KMS-11 (cell line): ENCODE results near the gene EEF1G.

ENCODE experiments used
- H2AFZ ChIP-seq: fragments of 200-600 bp; sonication (generic); 2 replicates; pipeline ENCODE4 v1.6.1; 2016; ENCODE audit warnings: antibody characterized with exemption, mixed run types, low read depth
- H3K27ac ChIP-seq: fragments of 200-600 bp; sonication (generic); 2 replicates; pipeline ENCODE4 v1.6.1; 2016; ENCODE audit warnings: mild to moderate bottlenecking, mixed run types
- H3K27me3 ChIP-seq: fragments of 200-600 bp; sonication (generic); 2 replicates; pipeline ENCODE4 v1.6.1; 2017; ENCODE audit warnings: mild to moderate bottlenecking, low read depth, mixed run types, moderate library complexity; ENCODE audit not compliant: insufficient read depth
- H3K36me3 ChIP-seq: fragments of 200-600 bp; sonication (generic); 2 replicates; pipeline ENCODE4 v1.6.1; 2017; ENCODE audit warnings: mild to moderate bottlenecking, mixed run types; ENCODE audit not compliant: insufficient read depth
- H3K4me1 ChIP-seq: fragments of 200-600 bp; sonication (generic); 2 replicates; pipeline ENCODE4 v1.6.1; 2016; ENCODE audit warnings: mild to moderate bottlenecking, low read depth, mixed run types; ENCODE audit not compliant: poor library complexity, severe bottlenecking
- H3K4me2 ChIP-seq: fragments of 200-600 bp; sonication (generic); 2 replicates; pipeline ENCODE4 v1.7.0; 2016; ENCODE audit warnings: mild to moderate bottlenecking, mixed run types
- H3K4me3 ChIP-seq: fragments of 200-600 bp; sonication (generic); IDR thresholded peaks from 2 replicates; pipeline ENCODE4 v1.6.1; 2017; ENCODE audit warnings: low read depth, low read length, mixed read lengths; ENCODE audit not compliant: insufficient read depth
- H3K79me2 ChIP-seq: fragments of 200-600 bp; sonication (generic); 2 replicates; pipeline ENCODE4 v1.6.1; 2016; ENCODE audit warnings: low read depth, mixed run types; ENCODE audit not compliant: insufficient read depth
- H3K9ac ChIP-seq: fragments of 200-600 bp; sonication (generic); 2 replicates; pipeline ENCODE4 v1.6.1; 2016; ENCODE audit warnings: mild to moderate bottlenecking, mixed run types
- H4K20me1 ChIP-seq: fragments of 200-600 bp; sonication (generic); 2 replicates; pipeline ENCODE4 v1.6.1; 2016; ENCODE audit warnings: mild to moderate bottlenecking, mixed run types; ENCODE audit not compliant: insufficient read depth
- CTCF ChIP-seq: fragments of 200-600 bp; sonication (generic); conservative IDR thresholded peaks from 2 replicates; pipeline ENCODE4 v1.6.1; 2017; ENCODE audit warnings: low read depth, mild to moderate bottlenecking, antibody characterized with exemption, low read length, moderate library complexity, mixed read lengths

Gene EEF1G

GRCh38 chr11:62601372-62602140 is 27.9 kb upstream of the EEF1G start, which contains the start of gene MTA2:
Gene MTA2 (minus strand): TSS chr11:62601865. CDS start chr11:62601450, 415 bp downstream.
- H2AFZ ChIP-seq: peak within 1 kb of the TSS; percentile 58
- no peaks in the 10 kb centered on the region for H3K36me3 ChIP-seq
- peak within 1 kb of the TSS; percentile 92 for H3K4me2 ChIP-seq
- TF ChIP-seq CTCF: no peak
- H3K4me3 ChIP-seq: no peak within 1 kb of the TSS
- peak within 1 kb of the TSS; percentile 88 for H3K27ac ChIP-seq
- no peaks in the 10 kb centered on the region for H3K27me3 ChIP-seq
- H3K79me2 ChIP-seq: peaks cover 44% of the 10 kb centered on the region
- H3K9ac ChIP-seq: peak within 1 kb of the TSS; percentile 96
- H4K20me1 ChIP-seq: no peaks in the 10 kb centered on the region
- H3K4me1 ChIP-seq: peaks cover 25% of the 10 kb centered on the region

GRCh38 chr11:62601122-62601371 is 27.4 kb upstream of the EEF1G start:
- no peak overlapping the region for H3K4me3 ChIP-seq
- H2AFZ ChIP-seq: peak overlapping the region; percentile 58
- peak overlapping the region; percentile 92 for H3K4me2 ChIP-seq
- H3K9ac ChIP-seq: peak overlapping the region; percentile 96
- peaks cover 25% of the 10 kb centered on the region for H3K4me1 ChIP-seq
- H3K79me2 ChIP-seq: peaks cover 44% of the 10 kb centered on the region
- no peaks in the 10 kb centered on the region for H3K27me3 ChIP-seq
- H3K36me3 ChIP-seq: 0 out of 2 replicates have a peak, but pooled peaks cover 1% of the 10 kb centered on the region
- peak overlapping the region; percentile 88 for H3K27ac ChIP-seq
- no peak for TF ChIP-seq CTCF
- no peaks in the 10 kb centered on the region for H4K20me1 ChIP-seq

GRCh38 chr11:62600367-62601121 is 26.9 kb upstream of the EEF1G start:
- no peaks in the 10 kb centered on the region for H3K27me3 ChIP-seq
- TF ChIP-seq CTCF: no peak
- H3K4me3 ChIP-seq: no peak overlapping the region
- peak overlapping the region; percentile 58; the same call in 1 of the 2 replicates for H2AFZ ChIP-seq
- peaks cover 44% of the 10 kb centered on the region for H3K79me2 ChIP-seq
- peak overlapping the region; percentile 96 for H3K9ac ChIP-seq
- H3K4me2 ChIP-seq: peak overlapping the region; percentile 92
- peaks cover 6% of the 10 kb centered on the region; the same call in 1 of the 2 replicates for H3K36me3 ChIP-seq
- H3K4me1 ChIP-seq: peaks cover 25% of the 10 kb centered on the region
- peak overlapping the region; percentile 88 for H3K27ac ChIP-seq
- H4K20me1 ChIP-seq: no peaks in the 10 kb centered on the region

GRCh38 chr11:62599901-62600300 is 26.2 kb upstream of the EEF1G start:
- Histone ChIP-seq H3K27ac (peak overlapping the region; percentile 88; the same call in 1 of the 2 replicates), H3K9ac (no peak overlapping the region; the same call in 1 of the 2 replicates)
- no peak for TF ChIP-seq CTCF

More at GRCh38 chr11:62599901-62600300, 26.2 kb upstream of the EEF1G start:
- H3K4me3 ChIP-seq: no peak overlapping the region
- no peaks in the 10 kb centered on the region for H4K20me1 ChIP-seq
- H3K36me3 ChIP-seq: peaks cover 11% of the 10 kb centered on the region; the same call in 1 of the 2 replicates
- H2AFZ ChIP-seq: no peak overlapping the region
- H3K79me2 ChIP-seq: peaks cover 44% of the 10 kb centered on the region
- H3K4me2 ChIP-seq: peak overlapping the region; percentile 92
- peaks cover 25% of the 10 kb centered on the region for H3K4me1 ChIP-seq
- no peaks in the 10 kb centered on the region for H3K27me3 ChIP-seq
